Measurements from ENCODE around the gene SMC1B. TPM values are rescaled to one million over a fixed set of nuclear protein-coding genes. Genes with fewer than 3 reads are reported as not detected.

Gene SMC1B
- total and polyA plus RNA-seq, 8 donors, result 0.06 TPM; not detected in 7

DNA sequence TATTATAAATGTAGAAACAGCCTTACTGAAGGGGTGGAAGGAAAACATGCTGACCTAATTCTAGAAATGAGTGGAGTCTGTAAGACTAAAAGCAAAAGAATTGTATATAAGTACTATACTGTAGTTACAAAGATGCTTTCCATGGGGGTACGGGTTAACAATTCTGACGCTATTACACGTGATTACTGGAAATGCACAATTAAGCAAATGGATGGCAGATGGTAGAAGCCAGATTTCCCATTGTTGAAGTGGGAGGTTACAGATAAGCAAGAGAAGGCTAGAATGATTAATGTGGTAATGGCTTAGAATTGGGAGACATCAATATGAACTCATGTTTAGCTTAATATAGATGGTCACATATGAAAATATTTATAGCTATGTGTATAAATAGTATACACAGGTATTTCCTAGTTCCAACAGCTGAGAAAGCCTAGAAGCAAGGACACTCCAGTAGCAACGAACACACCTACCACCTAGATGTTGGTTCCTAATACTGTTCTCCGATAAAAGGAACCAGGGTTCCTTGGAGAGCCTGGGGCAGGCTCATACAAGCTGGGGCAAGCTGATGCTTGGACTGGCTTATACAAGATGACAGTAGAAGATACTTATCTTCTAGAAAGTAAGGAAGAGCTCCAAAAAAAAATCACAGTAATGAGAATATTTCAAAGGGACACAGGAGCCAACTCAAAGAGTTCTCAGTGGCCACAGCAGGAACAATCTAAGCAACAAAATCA, 13.5 kb downstream of the SMC1B start:
- Histone ChIP-seq H3K4me3 (no peak overlapping the region), H3K9me3 (no peaks in the 10 kb centered on the region), H3K4me1 (no peaks in the 10 kb centered on the region), H3K27ac (no peak overlapping the region), H3K36me3 (no peaks in the 10 kb centered on the region), H3K27me3 (no peaks in the 10 kb centered on the region)
- DNase-seq (no peak), ATAC-seq (no peak), FAIRE-seq (no peak)
- intact Hi-C loops (cut with DNase I), result no loop called here
- 85 to 86% methylated on average over 5 of the region's 5 CpGs for WGBS, 2 donors
- TF ChIP-seq, protein P1, sequence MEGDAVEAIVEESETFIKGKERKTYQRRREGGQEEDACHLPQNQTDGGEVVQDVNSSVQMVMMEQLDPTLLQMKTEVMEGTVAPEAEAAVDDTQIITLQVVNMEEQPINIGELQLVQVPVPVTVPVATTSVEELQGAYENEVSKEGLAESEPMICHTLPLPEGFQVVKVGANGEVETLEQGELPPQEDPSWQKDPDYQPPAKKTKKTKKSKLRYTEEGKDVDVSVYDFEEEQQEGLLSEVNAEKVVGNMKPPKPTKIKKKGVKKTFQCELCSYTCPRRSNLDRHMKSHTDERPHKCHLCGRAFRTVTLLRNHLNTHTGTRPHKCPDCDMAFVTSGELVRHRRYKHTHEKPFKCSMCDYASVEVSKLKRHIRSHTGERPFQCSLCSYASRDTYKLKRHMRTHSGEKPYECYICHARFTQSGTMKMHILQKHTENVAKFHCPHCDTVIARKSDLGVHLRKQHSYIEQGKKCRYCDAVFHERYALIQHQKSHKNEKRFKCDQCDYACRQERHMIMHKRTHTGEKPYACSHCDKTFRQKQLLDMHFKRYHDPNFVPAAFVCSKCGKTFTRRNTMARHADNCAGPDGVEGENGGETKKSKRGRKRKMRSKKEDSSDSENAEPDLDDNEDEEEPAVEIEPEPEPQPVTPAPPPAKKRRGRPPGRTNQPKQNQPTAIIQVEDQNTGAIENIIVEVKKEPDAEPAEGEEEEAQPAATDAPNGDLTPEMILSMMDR (IDR thresholded peaks at IDR 0.05), result no peak

DNA sequence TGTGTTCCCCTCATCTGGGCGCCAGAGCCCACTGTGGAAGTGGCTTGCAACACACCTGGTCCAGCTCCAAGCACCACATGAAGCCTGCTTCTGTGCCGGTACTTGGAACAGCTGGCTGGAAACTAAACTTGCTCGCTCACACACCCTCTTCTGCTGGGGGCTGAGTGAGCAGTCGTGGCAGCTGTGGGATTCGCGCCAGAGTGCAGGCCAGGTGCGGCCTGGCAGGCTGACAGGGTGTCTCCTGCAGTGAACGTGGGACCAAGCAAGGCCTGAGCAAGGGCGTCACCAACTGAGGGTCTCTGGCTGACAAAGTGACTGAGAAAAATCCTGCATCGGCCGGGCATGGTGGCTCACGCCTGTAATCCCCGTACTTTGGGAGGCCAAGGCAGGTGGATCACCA, 15.2 kb downstream of the SMC1B start:
- Histone ChIP-seq H3K4me1 (no peaks in the 10 kb centered on the region), H3K27ac (no peak overlapping the region), H3K36me3 (no peaks in the 10 kb centered on the region), H3K9me3 (no peaks in the 10 kb centered on the region), H3K4me3 (no peak overlapping the region), H3K27me3 (no peaks in the 10 kb centered on the region)
- 65 to 69% methylated on average over 13 of the region's 13 CpGs for WGBS, 2 donors
- ATAC-seq (no peak), DNase-seq (no peak), FAIRE-seq (no peak)
- intact Hi-C loops (cut with DNase I), result no loop called here
- TF ChIP-seq, protein P1 (IDR thresholded peaks at IDR 0.05), result no peak

DNA sequence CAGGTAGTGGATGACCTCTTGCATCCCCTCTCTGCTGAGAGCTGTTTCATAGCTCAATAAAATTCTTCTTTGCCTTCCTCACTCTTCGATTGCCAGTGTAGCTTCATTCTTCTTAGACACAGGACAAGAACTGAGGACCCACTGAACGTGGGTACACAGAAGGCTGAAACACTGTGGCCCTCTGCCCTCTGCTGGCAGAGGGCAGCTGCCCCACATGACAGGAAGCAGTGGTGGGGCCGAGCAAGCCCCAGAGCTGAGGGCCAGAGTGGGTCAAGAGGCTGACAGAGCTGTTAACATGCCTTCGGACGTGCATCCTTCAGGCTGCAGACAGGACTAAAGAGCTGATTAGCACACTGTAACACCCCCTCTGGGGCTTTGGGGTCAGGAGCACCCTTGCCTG, 15.6 kb downstream of the SMC1B start:
- no peak for ATAC-seq
- Histone ChIP-seq H3K36me3 (no peaks in the 10 kb centered on the region), H3K27ac (no peak overlapping the region), H3K4me3 (no peak overlapping the region), H3K4me1 (no peaks in the 10 kb centered on the region), H3K27me3 (no peaks in the 10 kb centered on the region), H3K9me3 (no peaks in the 10 kb centered on the region)
- TF ChIP-seq, protein P1 (IDR thresholded peaks at IDR 0.05), result no peak
- 77 to 83% methylated on average over 5 of the region's 5 CpGs for WGBS, 2 donors
- intact Hi-C loops (cut with DNase I), result no loop called here
- no peak for DNase-seq
- FAIRE-seq, result no peak

DNA sequence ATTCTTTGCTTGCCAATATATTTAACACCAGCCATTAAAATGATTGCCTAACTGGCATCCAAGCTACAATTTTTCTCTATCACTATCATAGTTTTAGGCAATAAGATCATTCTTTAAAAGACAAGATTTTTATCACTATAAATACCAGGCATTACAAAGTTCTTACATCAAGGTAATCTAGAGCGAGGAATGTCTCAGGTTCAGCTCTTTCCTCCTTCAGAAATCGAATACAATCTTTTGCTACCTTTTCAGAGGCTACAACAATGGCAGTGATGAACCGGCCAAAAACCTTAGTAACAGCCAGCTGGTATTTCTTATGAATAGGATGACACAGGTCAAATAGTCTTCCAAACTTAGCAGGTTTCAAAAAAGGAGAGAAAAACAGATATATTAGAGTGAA, 23.9 kb downstream of the SMC1B start:
- H3K27me3 ChIP-seq, result no peaks in the 10 kb centered on the region
- no peaks in the 10 kb centered on the region for H3K9me3 ChIP-seq
- ATAC-seq (no peak), FAIRE-seq (no peak), DNase-seq (no peak)
- H3K4me3 ChIP-seq, result no peak overlapping the region
- intact Hi-C loops (cut with DNase I), result no loop called here
- H3K4me1 ChIP-seq, result no peaks in the 10 kb centered on the region
- WGBS, 2 donors, result 74 to 82% methylated on average over 3 of the region's 3 CpGs
- H3K27ac ChIP-seq, result no peak overlapping the region
- TF ChIP-seq, protein P1 (IDR thresholded peaks at IDR 0.05), result no peak
- H3K36me3 ChIP-seq, result no peaks in the 10 kb centered on the region

DNA sequence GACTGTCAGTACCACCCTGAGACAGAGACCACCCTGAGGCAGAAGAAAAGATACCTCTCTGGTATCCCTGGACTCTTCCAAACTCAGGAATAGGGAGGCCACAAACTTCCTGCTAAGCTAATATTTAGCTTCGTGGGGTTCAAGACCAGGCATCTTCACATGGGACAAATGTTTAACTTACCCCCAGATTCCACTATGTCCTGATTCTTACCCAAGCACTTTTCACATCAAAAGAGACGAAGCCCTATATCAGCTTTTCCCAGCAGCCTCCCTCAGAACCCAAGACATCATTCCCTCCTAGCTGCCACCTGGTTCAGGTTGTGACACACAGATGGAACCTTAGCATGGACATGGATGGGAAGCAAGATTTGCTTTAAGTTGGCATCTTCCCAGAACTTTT, 32.1 kb downstream of the SMC1B start:
- H3K36me3 ChIP-seq, result no peaks in the 10 kb centered on the region
- ATAC-seq (no peak), DNase-seq (no peak), FAIRE-seq (no peak)
- intact Hi-C loops (cut with DNase I), result no loop called here
- TF ChIP-seq, protein P1 (IDR thresholded peaks at IDR 0.05), result no peak
- WGBS, 2 donors, result 78 to 84% methylated on average over 2 of the region's 2 CpGs
- H3K4me3 ChIP-seq, result no peak overlapping the region
- H3K27me3 ChIP-seq, result no peaks in the 10 kb centered on the region
- H3K4me1 ChIP-seq, result no peaks in the 10 kb centered on the region
- no peak overlapping the region for H3K27ac ChIP-seq
- H3K9me3 ChIP-seq, result no peaks in the 10 kb centered on the region
